SW 1271 (cell line): ENCODE measurements around the gene LTB4R2.

Experiments
- DNase-seq, 2 experiments: peaks; one replicate each; lab custom pipeline; 2025; lab: John Stamatoyannopoulos, UW

Gene LTB4R2

DNA sequence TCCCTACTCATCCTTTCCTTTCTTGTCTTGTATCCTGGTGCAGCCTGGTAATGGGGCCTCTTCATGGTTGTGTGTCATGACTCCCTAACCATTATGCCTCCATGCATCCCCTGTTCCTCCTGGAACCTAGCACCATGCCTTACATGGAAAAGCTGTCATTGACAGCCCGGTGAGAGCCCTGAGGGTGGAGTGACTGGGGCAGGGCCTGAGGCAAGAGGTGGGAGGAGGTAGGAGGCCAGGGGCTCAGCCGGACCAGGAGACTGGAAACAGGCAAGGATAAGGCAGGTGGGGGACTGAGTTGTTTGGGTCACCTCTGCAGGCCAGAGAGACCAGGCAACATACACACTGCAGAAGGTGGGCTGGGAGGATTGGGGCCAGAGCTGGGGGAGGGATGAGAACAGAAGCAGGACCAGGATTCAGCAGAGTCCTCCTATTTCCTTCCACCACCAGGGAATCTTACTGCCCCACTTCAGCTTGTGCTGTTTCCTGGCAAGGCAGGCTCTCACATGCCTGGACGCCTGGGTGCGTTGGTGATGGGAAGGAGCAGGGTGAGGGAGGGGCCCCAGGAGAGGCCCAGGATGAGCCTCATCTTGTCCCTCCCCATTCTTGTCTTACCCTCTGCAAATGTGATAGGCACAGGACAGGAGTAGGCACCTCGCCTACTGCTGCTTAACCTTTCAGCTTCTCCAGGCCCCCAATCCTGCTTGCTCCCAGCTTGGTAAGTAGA, at the start of gene LTB4R2:
LTB4R2 (plus strand) TSS at position 603 of the 727 bp plus-strand sequence. CDS start 525 bp downstream, outside the sequence.
- DNase-seq = no peak

DNA sequence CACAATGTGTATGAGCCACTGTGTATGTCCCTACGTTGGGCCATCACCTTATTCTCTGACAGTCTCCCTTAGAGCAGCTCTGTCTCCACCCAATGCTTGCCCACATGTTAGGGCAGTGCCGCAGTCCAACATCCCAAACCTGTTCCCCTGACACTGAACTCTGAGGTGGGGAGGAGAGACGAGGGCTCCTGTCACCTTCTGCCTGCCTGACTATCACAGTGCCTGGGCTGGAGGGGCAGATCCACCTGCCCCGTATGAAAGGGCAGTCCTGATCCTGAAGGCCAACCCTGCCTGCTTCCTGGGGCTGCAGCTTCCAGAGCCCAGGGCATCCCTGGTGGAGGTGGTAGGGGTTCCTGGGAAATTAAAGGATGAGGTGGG, 49.2 kb upstream of the LTB4R2 start:
- DNase-seq = no peak

DNA sequence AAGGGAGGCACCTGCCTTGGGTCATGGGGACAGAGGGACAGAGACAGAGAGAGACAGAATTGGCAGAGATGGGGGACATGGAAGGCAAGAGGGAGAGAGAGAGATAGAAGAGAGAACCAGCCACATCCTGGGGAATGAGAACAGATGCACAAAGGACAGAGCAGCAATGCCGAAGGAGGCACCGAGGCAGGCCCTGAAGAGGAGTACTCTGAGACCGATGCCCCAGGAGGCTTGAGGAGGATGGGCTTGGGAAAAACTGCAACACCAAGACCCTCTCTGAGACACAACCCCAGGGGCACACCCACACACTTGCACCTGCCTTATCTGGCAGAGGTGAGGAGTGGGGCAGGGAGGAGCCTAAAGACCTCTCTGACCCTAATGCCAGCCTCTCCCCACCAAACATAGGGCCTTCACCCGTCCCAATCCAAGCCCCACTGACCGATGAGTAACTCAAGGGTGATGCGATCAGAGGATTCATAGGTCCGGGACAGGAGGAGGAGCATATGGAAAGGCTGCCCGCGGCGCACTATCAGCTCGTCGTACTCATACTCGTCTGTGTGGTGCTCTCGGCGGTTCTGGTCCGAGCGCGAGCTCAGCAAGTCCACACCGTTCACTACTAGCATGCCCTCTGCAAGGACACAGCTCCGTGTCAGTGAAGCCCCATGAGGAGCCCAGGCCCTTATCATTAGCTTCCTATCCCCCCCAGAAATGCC, 48.5 kb upstream of the LTB4R2 start:
- DNase-seq = no peak

GRCh38 chr14:24261969-24262327, 48.0 kb upstream of the LTB4R2 start:
- no peak for DNase-seq

DNA sequence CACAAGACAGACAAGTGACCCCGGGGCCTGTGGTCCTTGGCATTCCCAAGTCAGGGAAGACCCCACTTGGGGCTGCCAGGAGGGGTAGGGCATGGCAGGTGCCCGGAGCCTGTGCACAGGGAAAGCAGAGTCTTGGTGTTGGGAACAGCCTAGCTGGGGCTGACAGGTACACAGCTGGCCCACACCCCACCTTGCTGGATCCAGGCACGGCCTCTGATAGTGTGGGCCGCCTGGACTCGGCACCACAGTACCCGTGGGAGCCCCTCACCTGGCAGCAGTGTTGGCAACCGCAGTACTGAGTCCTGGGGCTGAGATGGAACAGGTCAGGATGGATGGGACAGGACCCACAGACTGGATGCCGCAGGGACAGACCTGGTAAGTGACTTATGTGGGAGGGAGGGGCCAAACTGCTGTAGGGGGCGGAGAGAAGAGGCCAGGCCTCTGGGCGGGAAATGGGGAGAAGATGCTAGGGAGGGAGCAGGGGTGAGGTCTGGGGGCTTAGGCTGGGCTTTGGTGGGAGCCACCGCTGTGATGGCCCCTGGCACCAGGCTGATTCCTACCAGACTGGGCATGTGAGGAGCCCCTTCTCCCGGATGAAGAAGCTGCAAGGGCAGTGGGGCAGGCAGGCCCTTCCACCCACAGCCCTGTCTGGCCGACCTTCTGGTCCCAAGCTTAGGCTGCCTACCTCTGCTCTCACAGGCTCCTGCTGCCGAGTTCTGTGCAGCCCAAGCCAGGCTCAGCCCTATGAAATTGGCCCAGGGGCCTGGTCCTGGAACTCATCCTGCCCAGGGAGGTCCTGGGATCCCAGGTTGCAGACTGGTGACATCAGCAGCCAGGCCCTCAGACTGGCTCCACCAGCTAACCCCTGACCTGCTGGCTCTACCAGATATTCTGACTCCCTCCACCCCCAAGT, 46.9 kb upstream of the LTB4R2 start, which contains the start of gene TGM1:
TGM1 (minus strand) TSS at position 357 of the 913 bp plus-strand sequence. CDS start 825 bp downstream, outside the sequence.
- DNase-seq = no peak

DNA sequence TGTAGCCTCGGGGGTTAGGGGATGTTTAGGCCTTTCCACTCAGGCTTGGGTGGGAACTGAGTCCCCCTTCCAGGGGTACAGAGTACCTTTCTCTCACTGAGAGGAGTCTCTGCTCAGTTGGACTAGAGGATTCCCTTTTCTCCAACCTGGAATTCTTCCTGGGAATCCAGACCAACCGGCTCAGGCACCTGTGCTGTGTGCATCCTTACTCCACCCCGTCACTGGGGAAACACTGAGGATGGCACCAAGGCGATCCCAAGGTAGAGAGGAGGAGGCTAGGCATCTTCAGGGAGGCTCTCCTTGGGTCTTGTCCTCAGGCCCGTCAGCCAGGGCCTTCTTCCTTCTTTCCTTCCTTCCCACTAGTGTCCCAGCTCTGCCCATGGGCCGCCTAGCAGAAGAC, 46.1 kb upstream of the LTB4R2 start:
- no peak for DNase-seq

GRCh38 chr14:24264298-24264697, 45.6 kb upstream of the LTB4R2 start:
- DNase-seq = no peak

DNA sequence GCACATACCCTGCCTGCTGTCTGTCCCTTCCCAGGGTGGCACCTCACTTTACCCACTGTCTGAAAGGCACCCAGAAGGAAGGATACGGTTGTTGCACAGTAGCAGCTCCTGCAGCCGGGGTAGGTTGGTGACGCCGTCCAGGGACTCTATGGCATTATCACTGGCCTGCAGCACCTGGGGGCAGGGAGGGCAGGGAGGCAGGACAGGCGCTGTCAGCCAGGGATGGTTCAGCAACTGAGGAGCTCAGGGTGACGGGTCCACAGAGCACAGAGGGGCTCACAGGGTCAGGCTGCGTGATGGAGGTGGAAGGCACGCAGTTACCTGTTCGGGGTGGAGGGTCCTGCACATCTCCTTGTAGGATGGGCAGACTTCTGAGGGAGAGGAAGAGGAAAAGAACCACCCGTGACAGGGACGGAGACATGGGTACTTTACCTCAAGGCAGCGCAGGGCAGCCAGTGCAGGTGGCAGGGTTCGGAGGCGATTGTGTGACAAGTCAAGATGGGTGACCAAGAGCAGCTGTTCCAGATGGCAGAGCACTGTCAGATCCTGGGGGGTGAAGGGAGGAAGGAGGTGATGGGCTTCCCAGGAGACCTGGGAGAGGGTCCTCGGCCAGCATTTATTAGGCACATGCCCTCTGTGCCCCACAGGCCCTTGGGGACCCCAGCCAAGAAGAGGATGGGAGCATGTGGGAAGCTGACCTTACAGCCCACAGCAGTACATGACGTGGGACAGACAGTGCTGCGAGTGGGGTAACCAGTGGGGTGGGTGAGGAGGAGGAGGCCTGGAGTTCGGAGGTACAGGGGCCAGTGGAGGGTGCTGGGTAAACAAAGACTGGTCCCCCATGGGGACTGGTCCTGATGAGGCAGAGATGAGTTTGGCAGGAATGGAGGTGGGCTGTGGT, 43.3 kb upstream of the LTB4R2 start:
- no peak for DNase-seq

DNA sequence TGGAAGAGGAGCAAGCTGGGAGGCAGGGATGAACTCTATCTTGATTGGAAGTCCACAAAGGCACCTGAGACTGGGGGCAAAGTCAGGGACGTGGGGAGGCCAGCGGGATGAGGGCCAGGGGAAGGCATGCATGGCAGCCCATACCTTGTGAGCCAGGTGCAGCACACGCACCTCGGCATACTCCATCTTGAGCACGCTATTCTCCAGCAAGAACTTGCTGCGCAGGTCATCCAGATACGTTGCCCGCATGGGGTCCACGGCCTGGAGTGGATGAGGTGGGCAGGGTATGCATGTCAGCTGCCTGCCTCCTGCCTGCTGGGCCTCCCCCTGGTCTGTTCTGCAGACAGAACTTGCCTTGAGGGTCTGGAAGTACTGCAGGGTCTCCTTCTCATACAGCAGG, 42.4 kb upstream of the LTB4R2 start:
- no peak for DNase-seq

DNA sequence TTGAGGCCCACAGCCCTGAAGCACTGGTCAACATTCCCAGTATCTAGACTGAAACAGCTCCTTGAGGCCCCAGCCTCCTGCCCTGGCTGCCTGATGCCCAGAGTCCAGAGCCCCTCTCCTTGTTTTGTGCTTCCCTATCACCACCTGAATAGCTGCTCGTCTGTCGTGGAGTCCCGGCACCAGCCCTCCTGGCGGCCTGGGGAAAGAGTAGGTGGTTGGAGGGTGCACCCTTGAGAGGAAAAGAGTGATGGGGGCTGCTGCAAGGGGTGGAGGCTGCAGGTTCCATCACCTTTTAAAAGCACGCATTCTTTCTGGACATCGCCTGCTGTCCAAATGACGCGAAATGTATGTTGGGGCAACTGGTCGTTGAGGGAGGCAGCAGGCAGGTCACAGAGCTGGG, 41.7 kb upstream of the LTB4R2 start:
- DNase-seq = no peak

DNA sequence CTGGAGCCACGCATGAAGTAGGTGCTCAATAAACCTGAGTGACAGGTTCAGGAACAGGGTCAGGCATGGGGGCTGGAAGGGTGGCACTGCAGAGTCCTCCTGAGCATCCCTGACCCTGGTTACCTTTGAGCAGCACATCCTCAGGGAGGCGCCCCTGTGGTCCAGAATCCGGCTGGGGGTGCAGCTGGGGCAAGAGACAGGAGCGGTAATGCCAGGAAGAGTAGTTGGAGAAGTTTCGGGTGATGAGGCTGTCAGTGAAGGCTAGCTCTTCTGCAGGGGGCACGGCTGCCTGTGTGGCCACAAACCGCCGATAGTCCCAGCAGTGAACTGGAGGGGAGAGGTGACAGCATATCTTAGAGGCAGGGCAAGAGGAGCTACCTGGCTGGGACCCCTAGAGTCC, 40.6 kb upstream of the LTB4R2 start:
- no peak for DNase-seq

- no peak for DNase-seq
Measured at GRCh38 chr14:24269910-24270536, 39.9 kb upstream of the LTB4R2 start.

DNA sequence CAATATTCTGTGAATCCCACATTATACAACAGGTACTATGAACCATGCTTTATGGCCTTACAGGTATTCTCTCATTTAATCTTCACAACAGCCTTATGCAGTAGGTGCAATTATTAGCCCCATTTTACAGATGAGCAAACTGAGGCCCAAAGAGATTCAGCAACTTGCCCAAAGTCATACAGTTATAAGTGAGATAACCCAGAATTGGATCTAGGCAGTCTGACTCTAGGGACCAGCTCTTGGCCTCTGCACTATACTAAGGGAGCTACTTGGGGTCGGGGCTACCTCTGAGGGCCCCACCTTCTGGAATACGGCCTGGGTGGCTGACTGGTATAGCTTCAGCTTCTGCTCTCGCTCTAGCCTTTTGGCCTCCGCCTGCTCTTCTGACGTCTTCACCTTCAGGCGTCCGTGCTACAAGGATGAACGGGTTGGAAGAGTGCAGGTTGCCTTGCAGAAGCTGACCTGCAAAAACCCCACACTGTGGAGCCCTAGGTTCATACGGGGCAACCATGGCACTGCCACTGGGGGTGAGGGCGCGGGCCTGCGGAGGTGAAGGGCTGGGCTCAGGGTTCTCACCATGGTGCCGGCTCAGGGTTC, 39.3 kb upstream of the LTB4R2 start:
- DNase-seq = peak in 1 of 2 experiments; percentile 47

GRCh38 chr14:24271134-24271833, 38.7 kb upstream of the LTB4R2 start, which contains the start of gene RABGGTA:
TSS of gene RABGGTA (minus strand) at chr14:24271597. CDS start at chr14:24271115, 482 bp downstream.
- DNase-seq = peak; percentile 70 to 79

GRCh38 chr14:24271834-24272263, 38.1 kb upstream of the LTB4R2 start:
- no peak for DNase-seq

GRCh38 chr14:24272467-24272866, 37.5 kb upstream of the LTB4R2 start:
- DNase-seq = no peak

- DNase-seq = peak in 1 of 2 experiments; percentile 24
Measured at GRCh38 chr14:24273422-24273998, 36.4 kb upstream of the LTB4R2 start.

DNA sequence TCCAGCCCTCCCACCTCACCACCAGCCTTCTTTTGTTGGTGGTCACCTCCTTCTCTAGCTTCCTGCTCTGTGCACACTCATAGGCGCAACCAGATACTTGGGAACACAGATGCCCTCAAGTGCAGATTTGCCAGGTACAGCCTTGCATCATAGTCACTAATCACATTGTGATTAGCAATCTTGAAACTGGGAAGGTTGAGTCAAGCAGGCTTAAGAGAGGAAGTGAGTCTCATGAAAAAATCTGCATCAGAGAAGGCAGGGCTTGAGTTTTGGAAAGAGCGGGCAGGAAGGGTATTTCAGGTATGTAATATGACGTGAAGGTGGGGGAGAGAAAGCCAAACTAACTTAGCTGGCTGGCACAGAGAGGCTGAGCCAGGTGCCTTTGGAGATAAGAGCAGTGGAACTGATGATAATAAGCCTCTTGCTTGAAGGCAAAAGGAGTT, 35.8 kb upstream of the LTB4R2 start:
- no peak for DNase-seq

GRCh38 chr14:24277071-24277470, 32.9 kb upstream of the LTB4R2 start:
- no peak for DNase-seq
